ENCODE measurements around the gene POU4F3.

GRCh38 chr5:146313027-146313426, 25.6 kb upstream of the POU4F3 start:
- no peak for TF ChIP-seq POLR2A (IDR thresholded peaks at IDR 0.05; ENCODE audit: low read length)
- TF ChIP-seq GATA1 (IDR thresholded peaks at IDR 0.05; ENCODE audit: low read depth, low read length), result no peak

Data from erythroblast (primary cell).